DOHH2 (cell line): ENCODE results near the gene SPESP1.

ENCODE experiments used
- H3F3A ChIP-seq: fragments of 200-600 bp; sonication (generic), shearing (Covaris generic); 2 replicates; pipeline ENCODE4 v1.6.0; 2016; ENCODE audit warnings: antibody characterized with exemption, mild to moderate bottlenecking; ENCODE audit not compliant: control insufficient read depth, insufficient read depth
- H3K27ac ChIP-seq: fragments of 200-600 bp; sonication (generic); 2 replicates; pipeline ENCODE4 v1.5.1; 2014; ENCODE audit warnings: low read depth, mild to moderate bottlenecking, low read length, moderate library complexity
- H3K27me3 ChIP-seq: fragments of 200-600 bp; sonication (generic); 2 replicates; pipeline ENCODE4 v1.6.1; 2014; ENCODE audit warnings: mild to moderate bottlenecking, low read length, mixed read lengths; ENCODE audit not compliant: control insufficient read depth
- H3K36me3 ChIP-seq: fragments of 200-600 bp; sonication (generic); 2 replicates; pipeline ENCODE4 v1.6.1; 2014; ENCODE audit warnings: mild to moderate bottlenecking, low read length, moderate library complexity, mixed read lengths; ENCODE audit not compliant: control insufficient read depth
- H3K4me1 ChIP-seq: fragments of 200-600 bp; sonication (generic); 2 replicates; pipeline ENCODE4 v1.6.1; 2014; ENCODE audit warnings: mild to moderate bottlenecking, low read length, mixed read lengths; ENCODE audit not compliant: control insufficient read depth
- H3K4me2 ChIP-seq: fragments of 200-600 bp; sonication (generic); 2 replicates; pipeline ENCODE4 v1.6.0; 2014; ENCODE audit warnings: mild to moderate bottlenecking, low read length, moderate library complexity
- H3K4me3 ChIP-seq: fragments of 200-600 bp; sonication (generic); 2 replicates; pipeline ENCODE4 v1.5.1; 2014; ENCODE audit warnings: mild to moderate bottlenecking, low read length, mixed read lengths
- H3K79me2 ChIP-seq: fragments of 200-600 bp; sonication (generic); 2 replicates; pipeline ENCODE4 v1.6.1; 2014; ENCODE audit warnings: mild to moderate bottlenecking, low read length, mixed read lengths; ENCODE audit not compliant: control insufficient read depth
- H3K9me2 ChIP-seq: fragments of 200-600 bp; sonication (generic); replicated peaks from 2 replicates; pipeline ENCODE4 v1.6.1; 2014; ENCODE audit warnings: mild to moderate bottlenecking, low read length, mixed read lengths; ENCODE audit not compliant: control insufficient read depth
- H3K9me3 ChIP-seq: fragments of 200-600 bp; sonication (generic); 2 replicates; pipeline ENCODE4 v1.6.1; 2014; ENCODE audit warnings: antibody characterized with exemption, low read length, mixed read lengths; ENCODE audit not compliant: control insufficient read depth, insufficient read depth
- H4K20me1 ChIP-seq: fragments of 200-600 bp; sonication (generic); 2 replicates; pipeline ENCODE4 v1.6.0; 2014; ENCODE audit warnings: low read depth, mild to moderate bottlenecking, antibody characterized with exemption, low read length, moderate library complexity; ENCODE audit not compliant: control insufficient read depth, insufficient read depth
- CTCF ChIP-seq: fragments of 200-600 bp; sonication (generic); IDR thresholded peaks from one replicate; pipeline ENCODE4 v1.5.1; 2014; ENCODE audit warnings: antibody characterized with exemption, mild to moderate bottlenecking, low read depth, low read length; ENCODE audit not compliant: poor library complexity, severe bottlenecking
- EZH2phosphoT487 ChIP-seq: fragments of 200-600 bp; sonication (generic); IDR thresholded peaks from 2 replicates; pipeline ENCODE4 v1.6.1; 2017; ENCODE audit warnings: borderline replicate concordance, mild to moderate bottlenecking, antibody characterized with exemption, low read length, moderate library complexity, mixed read lengths

The SPESP1 gene

GRCh38 chr15:68935400-68935937 lies 5.1 kb downstream of the SPESP1 start:
- H3K79me2 ChIP-seq = no peaks in the 10 kb centered on the region
- H3K4me2 ChIP-seq = no peak overlapping the region
- H3K4me1 ChIP-seq = no peaks in the 10 kb centered on the region

GRCh38 chr15:68939501-68939900 lies 9.2 kb downstream of the SPESP1 start:
- TF ChIP-seq EZH2phosphoT487 (no peak), CTCF (no peak)
- Histone ChIP-seq H3K4me3 (no peak overlapping the region), H3K79me2 (no peaks in the 10 kb centered on the region), H3K4me2 (no peak overlapping the region), H4K20me1 (no peaks in the 10 kb centered on the region), H3K27me3 (peaks cover 18% of the 10 kb centered on the region), H3K9me2 (no peaks in the 10 kb centered on the region), H3K4me1 (no peaks in the 10 kb centered on the region), H3K9me3 (no peaks in the 10 kb centered on the region), H3F3A (no peaks in the 10 kb centered on the region), H3K36me3 (no peaks in the 10 kb centered on the region), H3K27ac (no peak overlapping the region)

More at GRCh38 chr15:68935400-68935937, 5.1 kb downstream of the SPESP1 start:
- Histone ChIP-seq H3K27ac (no peak overlapping the region), H3F3A (no peaks in the 10 kb centered on the region), H3K36me3 (no peaks in the 10 kb centered on the region), H3K9me3 (no peaks in the 10 kb centered on the region; the same call in 1 of the 2 replicates), H4K20me1 (no peaks in the 10 kb centered on the region), H3K27me3 (peaks cover 14% of the 10 kb centered on the region), H3K4me3 (no peak overlapping the region), H3K9me2 (no peaks in the 10 kb centered on the region)
- no peak for TF ChIP-seq CTCF
- no peak for TF ChIP-seq EZH2phosphoT487

GRCh38 chr15:68951813-68952212 lies 21.5 kb downstream of the SPESP1 start:
- no peaks in the 10 kb centered on the region for H3F3A ChIP-seq
- H3K79me2 ChIP-seq = no peaks in the 10 kb centered on the region
- no peak overlapping the region for H3K4me3 ChIP-seq
- H3K27me3 ChIP-seq = 0 out of 2 replicates have a peak, but pooled peaks cover 2% of the 10 kb centered on the region
- TF ChIP-seq CTCF (no peak), EZH2phosphoT487 (no peak)
- no peaks in the 10 kb centered on the region for H4K20me1 ChIP-seq
- no peaks in the 10 kb centered on the region for H3K36me3 ChIP-seq
- H3K4me1 ChIP-seq = no peaks in the 10 kb centered on the region
- H3K27ac ChIP-seq = no peak overlapping the region
- H3K9me2 ChIP-seq = no peaks in the 10 kb centered on the region
- H3K9me3 ChIP-seq = no peaks in the 10 kb centered on the region
- H3K4me2 ChIP-seq = no peak overlapping the region
